HG03103 (cell line): Measurements from ENCODE around the gene ZFP57.

Source experiments
- ATAC-seq: cut with Tn5 transposase; IDR thresholded peaks from one replicate; pipeline ENCODE4 v1.9.1; 2021; ENCODE audit warnings: low read depth; ENCODE audit not compliant: unreplicated experiment

ZFP57 gene

DNA sequence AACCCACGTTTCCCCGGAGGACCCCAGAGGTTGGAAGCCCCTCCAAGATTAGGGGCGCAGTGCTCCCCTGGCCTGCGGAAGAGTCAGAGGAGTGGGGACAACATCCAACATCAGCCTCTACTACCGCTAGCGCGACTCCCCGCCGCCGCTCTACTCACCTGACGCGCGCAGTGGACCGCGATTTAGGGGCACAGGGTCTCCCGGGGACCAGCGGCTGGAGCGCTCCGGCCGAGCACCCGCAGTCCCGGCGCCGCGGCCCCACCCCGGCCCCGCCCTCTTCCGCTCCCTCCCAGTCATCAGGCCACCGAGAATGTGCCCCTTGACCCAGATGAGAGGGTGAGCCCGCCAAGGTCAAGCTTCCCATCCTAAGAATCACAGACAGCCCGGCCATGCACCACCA lies at the start of gene ZFP57:
Gene ZFP57, minus strand, starts transcription at position 249 of the 400 bp plus-strand sequence. CDS start 4,149 bp downstream, outside the sequence.
- no peak for ATAC-seq

DNA sequence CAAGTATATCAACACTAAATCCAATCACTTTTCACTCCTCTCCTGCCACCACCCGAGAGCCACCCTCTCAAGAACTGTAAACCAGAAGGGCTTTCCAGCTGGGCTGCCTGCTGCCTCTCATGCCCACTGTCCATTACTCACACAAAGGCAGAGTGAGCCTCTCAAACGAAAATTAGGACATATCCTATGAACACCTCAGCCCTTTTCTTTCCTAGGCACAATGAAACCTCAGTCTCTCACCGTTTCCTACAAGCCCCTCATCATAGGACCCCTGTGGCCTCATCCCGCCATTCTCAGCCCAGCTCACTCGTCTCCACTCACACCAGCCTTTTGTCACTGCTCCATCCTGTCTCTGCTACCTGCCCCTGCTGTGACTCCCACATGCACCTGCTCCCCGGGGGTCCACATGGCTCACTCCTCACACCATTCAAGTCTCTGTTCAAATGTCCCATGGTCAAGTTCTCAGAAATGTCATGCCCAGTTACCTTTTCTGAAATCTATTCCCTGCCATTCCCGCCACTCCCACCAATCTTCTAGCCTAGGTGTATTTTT lies 49.7 kb upstream of the ZFP57 start:
- no peak for ATAC-seq

DNA sequence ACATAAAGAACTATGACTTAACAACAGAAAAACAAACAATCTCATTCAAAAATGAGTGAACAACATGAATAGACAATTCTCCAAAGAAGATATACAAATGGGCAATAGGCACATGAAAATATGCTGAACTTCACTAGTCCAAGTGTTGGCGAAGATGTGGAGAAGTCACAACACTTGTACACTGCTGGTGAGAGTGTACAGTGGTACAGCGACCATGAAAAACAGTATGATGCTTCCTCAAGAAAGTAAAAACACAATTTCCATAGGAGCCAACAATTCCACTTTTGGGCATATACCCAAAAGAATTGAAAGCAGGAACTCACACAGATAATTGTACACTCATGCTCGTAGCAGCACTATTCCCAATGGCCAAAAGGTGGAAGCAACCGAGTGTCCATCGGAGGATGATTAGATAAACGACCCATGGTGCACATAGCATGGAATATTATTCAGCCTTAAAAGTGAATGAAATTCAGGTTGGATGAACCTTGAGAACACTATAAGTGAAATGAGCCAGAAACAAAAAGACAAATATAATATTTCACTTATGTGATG lies 48.9 kb upstream of the ZFP57 start:
- ATAC-seq, result no peak

DNA sequence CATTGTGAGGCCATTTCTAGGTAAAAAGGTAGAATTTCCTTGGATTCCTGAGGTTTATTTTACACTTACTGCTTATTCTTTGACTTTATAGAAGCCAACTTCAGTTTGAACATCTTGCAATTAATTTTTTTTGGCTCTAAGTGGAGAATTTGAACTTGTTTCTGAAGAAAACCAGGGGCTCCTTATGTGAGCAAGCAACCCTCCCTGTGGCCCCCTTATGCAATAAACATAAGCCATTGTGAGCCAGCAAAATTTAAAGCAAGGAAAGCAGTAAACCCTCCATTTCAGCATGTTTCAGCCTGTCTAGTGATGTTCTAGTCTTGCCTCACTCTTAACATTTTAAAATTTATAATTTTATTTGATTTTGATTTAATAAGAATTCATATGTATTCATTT lies 47.9 kb upstream of the ZFP57 start:
- no peak for ATAC-seq

DNA sequence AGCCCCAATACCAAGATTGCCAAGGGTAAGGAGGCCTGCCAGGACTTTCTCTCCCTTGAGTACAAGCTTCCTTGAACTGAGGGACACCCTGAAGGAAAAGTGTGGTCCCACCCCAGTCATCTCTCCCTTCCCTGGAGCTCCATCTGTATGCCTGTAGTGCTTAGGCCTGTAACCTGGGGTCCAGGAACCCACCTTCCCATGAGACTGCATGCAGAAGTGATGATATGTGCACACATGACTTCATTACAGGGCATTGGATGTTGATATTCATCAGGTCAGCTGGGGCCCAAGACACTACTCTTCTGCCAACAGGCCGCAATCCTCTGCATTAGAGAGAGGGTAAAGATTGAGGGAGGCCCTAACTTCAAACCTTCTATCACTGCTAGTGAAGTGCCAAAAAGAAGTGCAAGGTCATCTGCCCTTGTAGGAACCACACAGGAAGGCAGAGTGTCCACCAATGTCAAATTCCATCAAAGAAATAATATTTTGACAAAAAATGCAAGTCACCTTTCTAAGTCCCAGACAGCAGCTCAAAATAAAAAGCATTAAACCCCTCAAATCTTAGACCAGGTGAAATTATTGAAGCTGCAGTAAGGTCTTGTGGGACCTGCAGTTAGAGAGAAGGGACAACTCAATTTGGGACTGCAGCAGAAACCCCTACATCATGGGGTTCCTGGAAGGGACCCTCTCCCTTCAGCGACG lies 47.4 kb upstream of the ZFP57 start:
- no peak for ATAC-seq

DNA sequence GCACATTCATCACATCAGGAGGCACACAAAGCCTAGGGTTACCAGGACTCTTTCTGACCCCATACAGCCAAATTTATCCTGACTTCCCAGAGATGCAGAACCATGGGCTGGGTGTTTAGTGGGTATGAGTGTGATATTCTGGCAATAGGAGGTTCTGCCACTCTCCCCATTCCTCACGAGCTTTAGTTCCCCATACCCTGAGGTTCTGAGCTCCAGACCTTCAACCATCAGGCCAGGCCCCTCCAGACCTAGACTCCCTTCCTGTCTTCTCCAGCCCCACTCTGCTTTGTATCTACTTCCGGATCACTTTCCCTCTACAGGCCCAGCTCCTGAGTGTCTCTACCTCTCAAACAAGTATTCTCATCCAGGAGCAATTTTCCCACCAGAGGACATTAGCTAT lies 46.7 kb upstream of the ZFP57 start:
- no peak for ATAC-seq

DNA sequence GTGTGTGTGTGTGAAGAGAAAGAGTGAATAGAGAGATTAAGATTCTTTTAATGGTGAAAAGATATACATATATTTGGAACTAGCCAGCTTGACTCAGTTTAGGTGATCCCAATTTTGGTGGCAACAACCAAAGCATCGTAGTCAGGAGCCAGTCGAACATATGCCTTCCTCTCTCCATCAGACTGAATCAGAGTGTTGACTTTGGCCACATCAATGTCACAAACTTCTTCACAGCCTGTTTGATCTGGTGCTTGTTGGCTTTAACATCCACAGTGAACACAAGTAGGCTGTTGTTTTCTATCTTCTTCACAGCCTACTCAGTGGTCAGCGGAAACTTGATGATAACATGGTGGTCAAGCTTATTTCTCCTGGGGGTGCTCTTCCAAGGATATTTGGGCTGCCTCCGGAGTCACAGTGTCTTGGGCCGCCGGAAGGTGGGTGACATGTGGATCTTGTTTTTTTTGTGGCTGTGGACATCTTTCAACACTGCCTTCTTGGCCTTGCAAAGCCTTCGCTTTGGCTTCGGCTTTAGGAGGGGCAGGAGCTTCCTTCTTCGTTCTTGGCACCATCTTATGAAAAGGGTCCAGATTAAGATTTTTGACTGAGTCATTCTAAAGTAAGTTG lies 45.7 kb upstream of the ZFP57 start:
- no peak for ATAC-seq

DNA sequence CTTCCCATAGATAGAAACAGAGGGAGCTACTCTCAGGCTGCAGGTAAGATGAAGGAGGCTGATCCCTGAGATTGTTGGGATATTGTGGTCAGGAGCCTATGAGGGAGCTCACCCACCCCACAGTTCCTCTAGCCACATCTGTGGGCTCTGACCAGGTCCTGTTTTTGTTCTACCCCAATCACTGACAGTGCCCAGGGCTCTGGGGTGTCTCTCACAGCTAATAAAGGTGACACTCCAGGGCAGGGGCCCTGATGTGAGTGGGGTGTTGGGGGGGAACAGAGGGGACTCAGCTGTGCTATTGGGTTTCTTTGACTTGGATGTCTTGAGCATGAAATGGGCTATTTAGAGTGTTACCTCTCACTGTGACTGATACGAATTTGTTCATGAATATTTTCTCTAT lies 45.0 kb upstream of the ZFP57 start:
- ATAC-seq, result no peak

DNA sequence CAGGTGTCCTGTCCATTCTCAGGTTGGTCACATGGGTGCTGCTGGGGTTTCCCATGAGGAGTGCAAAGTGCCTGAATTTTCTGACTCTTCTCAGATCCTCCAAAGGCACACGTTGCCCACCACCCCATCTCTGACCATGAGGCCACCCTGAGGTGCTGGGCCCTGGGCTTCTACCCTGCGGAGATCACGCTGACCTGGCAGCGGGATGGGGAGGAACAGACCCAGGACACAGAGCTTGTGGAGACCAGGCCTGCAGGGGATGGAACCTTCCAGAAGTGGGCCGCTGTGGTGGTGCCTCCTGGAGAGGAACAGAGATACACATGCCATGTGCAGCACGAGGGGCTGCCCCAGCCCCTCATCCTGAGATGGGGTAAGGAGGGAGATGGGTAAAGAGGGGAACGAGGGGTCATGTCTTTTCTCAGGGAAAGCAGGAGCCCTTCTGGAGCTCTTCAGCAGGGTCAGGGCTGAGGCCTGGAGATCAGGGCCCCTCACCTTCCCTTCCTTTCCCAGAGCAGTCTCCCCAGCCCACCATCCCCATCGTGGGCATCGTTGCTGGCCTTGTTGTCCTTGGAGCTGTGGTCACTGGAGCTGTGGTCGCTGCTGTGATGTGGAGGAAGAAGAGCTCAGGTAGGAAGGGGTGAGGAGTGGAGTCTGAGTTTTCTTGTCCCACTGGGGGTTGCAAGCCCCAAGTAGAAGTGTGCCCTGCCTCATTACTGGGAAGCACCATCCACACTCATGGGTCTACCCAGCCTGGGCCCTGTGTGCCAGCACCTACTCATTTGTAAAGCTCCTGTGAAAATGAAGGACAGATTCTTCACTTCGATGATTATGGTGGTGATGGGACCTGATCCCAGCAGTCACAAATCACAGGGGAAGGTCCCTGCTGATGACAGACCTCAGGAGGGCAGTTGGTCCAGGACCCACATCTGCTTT lies 44.3 kb upstream of the ZFP57 start:
- no peak for ATAC-seq

DNA sequence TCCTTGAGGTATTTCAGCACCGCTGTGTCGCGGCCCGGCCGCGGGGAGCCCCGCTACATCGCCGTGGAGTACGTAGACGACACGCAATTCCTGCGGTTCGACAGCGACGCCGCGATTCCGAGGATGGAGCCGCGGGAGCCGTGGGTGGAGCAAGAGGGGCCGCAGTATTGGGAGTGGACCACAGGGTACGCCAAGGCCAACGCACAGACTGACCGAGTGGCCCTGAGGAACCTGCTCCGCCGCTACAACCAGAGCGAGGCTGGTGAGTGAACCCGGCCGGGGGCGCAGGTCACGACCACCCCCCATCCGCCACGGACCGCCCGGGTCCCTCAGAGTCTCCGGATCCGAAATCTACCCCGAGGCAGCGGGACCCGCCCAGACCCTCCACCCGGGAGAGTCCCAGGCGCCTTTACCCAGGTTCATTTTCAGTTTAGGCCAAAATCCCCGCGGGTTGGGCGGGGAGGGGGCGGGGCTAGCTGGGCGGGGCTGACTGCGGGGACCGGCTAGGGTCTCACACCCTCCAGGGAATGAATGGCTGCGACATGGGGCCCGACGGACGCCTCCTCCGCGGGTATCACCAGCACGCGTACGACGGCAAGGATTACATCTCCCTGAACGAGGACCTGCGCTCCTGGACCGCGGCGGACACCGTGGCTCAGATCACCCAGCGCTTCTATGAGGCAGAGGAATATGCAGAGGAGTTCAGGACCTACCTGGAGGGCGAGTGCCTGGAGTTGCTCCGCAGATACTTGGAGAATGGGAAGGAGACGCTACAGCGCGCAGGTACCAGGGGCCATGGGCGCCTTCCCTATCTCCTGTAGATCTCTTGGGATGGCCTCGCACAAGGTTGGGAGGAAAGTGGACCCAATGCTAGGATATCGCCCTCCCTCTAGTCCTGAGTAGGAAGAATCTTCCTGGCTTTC lies 43.0 kb upstream of the ZFP57 start:
- ATAC-seq, result peak; percentile 36

DNA sequence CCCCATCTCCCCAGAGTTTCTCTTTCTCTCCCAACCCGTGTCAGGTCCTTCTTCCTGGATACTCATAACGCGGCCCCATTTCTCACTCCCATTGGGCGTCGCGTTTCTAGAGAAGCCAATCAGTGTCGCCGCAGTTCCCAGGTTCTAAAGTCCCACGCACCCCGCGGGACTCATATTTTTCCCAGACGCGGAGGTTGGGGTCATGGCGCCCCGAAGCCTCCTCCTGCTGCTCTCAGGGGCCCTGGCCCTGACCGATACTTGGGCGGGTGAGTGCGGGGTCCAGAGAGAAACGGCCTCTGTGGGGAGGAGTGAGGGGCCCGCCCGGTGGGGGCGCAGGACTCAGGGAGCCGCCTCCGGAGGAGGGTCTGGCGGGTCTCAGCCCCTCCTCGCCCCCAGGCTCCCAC lies 42.3 kb upstream of the ZFP57 start, which contains the start of gene HLA-F:
Gene HLA-F, plus strand, starts transcription at position 173 of the 404 bp plus-strand sequence. Its CDS starts 30 bp downstream, at position 203.
- ATAC-seq, result peak; percentile 75

DNA sequence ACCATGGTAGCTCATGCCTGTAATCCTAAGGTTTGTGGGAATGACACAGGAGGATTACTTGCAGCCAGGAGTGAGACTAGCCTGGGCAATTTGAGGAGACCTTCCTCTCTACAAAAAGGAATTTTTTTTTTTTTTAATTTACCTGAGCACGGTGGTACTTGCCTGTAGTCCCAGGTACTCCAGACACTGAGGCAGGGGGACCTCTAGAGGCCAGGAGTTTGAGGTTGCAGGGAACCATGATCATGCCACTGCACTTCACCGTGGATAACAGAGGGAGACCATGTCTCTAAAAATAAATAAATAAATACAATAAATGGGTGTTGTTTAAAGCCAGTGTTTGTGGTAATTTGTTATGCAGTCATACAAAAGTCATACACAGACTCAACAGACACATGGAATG lies 39.9 kb upstream of the ZFP57 start:
- no peak for ATAC-seq

DNA sequence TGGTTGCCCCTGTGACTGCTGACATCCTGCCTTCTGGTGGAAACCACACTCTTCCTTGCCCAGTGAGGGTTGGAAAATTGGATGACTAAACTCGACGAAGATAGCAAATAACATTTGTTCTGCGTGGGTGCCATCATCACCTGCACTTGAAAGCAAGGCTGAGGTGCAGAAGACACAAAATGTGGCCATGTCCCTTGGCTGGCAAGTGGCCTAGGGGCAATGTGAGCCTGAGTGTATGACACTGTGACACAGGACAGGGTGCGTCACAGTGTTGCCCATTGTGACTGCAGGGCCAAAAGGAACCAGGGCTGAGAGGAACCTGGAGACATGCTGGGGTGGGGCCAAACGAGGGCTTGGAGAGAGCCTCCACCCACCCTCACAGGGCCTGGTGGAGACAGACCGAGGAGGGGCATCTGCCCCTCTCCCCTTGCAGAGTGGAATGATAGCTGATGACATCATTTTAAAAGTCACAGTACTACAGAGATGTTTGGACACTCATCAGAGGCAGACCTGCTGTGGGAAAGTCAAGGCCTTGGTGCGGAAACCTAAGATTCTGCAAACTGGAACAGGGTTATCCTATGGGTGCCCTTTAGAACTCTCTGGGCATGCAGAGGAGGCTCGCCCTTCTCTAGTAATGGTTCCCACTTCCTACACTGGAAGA lies 29.5 kb upstream of the ZFP57 start:
- ATAC-seq, result no peak

DNA sequence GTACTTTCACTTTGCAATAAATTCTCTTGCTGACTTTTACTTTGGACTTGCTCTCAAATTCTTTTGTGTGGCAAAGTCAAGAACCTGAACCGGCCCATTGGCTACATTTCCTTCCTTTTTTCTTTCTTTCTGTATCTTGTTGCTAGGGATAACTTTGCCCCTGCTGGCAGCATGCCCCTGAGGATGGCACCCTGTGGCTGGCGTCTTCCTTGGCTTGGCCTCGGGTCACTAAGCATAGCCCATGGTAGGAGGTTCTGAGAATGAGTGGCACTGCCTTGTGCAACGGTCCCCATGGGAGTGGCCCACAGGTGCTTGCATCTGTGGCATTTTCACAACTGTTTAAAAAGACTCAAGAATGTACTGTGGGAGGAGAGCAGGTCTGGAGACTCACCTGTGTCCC lies 28.2 kb upstream of the ZFP57 start:
- no peak for ATAC-seq

DNA sequence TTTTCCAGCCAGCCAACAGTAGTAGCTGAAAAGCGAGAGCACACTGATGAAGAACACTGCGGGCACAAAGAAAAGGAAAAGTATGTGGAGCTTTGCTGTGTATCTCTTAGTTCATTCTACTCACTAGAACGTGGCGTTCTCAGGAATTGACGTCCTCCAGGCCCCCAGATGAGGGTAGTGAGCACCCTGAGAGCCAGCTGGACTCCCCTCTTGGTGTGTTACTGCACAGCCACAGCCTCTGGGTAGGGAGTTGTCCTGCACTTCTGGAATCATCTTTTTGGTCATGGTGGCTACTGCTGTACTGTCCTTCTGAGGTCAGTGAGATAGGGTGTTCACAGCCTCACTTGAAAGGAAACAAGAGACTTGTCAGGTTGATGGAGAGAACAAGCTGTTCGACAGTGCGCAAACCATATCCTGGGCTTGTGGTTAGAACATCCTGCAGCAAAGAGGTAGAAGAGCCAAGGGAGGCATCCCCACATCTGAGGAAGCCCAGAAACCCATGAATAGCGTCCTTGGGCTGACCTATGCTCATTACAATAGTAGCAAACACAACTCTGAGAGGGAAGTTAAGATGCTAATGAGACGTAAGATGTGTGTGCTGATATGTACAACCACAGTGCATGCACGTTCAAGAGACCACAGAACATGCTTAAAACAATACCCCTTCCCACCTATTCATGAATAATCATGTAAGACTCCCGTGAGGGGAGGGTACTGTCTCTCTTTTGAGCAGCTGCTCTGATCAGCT lies 27.7 kb upstream of the ZFP57 start:
- ATAC-seq, result no peak

DNA sequence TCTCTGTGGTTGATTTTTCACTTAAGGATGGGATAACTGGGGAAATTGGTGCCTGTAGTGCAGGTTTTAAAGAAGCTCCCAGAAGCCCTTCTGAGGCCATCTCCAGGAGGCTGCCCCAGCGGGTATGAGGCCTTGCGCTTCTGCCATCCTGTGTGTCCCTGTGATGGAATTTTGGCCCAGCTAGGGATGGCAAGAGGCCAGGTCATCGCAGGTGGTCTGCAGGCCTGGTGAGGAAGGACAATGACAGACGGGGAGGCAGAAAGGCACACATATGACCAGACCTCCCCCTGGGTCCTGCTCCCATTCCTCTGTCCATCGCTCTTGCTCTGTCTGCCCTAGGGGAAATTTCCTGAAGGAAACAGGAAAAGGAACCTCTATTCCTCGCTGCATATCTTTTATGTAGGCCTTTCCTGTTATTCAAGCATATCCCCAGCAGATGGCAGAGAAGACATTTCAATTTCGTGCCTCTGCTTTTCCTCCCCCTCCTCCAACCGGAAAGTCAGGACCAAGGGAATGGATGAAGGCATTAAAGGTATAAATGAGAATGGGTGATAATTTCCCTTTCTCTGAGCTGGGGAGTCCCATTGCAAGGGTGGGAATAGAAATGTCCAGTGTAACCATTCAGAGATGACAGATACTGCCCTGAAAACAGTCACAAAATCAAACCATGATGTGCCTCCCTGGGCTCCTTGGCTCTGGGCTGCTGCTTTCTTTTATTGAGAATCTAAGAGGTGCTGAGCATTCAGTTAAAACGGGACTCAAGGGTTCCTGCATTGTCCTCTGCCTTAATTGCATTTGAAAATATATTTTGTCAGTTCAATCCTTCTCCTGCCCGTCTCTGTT lies 24.7 kb upstream of the ZFP57 start:
- no peak for ATAC-seq

DNA sequence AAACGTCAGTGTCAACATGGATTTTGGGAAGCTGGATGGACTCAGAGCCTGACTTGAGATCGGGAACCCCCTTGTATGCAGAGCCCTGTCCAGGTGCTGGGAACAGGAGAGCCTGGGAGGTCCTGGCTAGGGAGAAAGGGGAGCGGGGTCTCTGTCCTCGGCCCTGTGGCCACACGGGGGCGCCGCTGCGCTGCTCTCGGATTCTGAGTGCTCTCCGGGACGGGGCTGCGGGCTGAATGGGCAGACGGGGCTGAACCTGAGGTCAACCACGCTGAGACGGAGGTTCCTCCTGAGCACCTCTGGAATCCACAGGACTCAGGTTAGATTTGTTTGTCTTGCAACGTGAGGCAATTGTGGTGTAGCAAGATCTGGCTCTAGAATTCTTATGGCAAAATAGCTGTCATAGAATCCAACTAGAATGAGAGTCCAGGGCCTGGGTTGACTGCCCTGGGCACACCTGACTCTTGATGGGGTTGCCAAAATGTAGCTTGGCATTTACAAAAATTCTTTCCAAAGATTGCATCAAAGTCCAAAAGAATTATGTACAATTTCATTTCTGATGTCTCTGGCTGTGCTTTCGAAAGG lies 21.7 kb upstream of the ZFP57 start:
- ATAC-seq, result no peak
